Keratinocyte (primary cell): ENCODE data around the gene FDPS. TPM values are rescaled to one million over a fixed set of nuclear protein-coding genes. Genes with fewer than 3 reads are reported as not detected.

Experiments
- DNase-seq: peaks from one replicate; pipeline ENCODE4 v3.0.0-alpha.2; 2011; ENCODE audit warnings: low read depth, missing footprints, low spot score
- FAIRE-seq: peaks from 2 replicates; lab custom pipeline; 2011; peaks lifted over from hg19 to GRCh38; lab: Jason Lieb, UNC
- H2AFZ ChIP-seq: 2 replicates; pipeline ENCODE4 v1.6.0; 2012; ENCODE audit warnings: low read length, control low read depth, inconsistent platforms; ENCODE audit not compliant: control insufficient read depth
- H3K27ac ChIP-seq: 2 replicates; pipeline ENCODE4 v1.5.1; 2011; ENCODE audit warnings: low read length; ENCODE audit not compliant: control insufficient read depth, insufficient read depth
- H3K27me3 ChIP-seq: 3 replicates; pipeline ENCODE4 v1.6.0; 2011; ENCODE audit warnings: low read length; ENCODE audit not compliant: control insufficient read depth, insufficient read depth; ENCODE audit errors: extremely low read depth
- H3K36me3 ChIP-seq, 2 experiments: 2 replicates in 1 of 2; 3 replicates in 1 of 2; pipeline ENCODE4 v1.5.1; 2011; ENCODE audit warnings: low read length in 2 of 2, mild to moderate bottlenecking in 1 of 2; ENCODE audit not compliant: control insufficient read depth in 2 of 2, insufficient read depth in 2 of 2; ENCODE audit errors: extremely low read depth in 1 of 2
- H3K4me1 ChIP-seq: 3 replicates; pipeline ENCODE4 v1.5.1; 2011; ENCODE audit warnings: low read length; ENCODE audit not compliant: control insufficient read depth, insufficient read depth; ENCODE audit errors: extremely low read depth
- H3K4me2 ChIP-seq: 3 replicates; pipeline ENCODE4 v1.6.0; 2011; ENCODE audit warnings: low read depth, low read length; ENCODE audit not compliant: control insufficient read depth, insufficient read depth; ENCODE audit errors: extremely low read depth
- H3K4me3 ChIP-seq, 3 experiments: fragments of 200-600 bp in 1 of 3; sonication (generic) in 1 of 3; 2 replicates in 2 of 3; 3 replicates in 1 of 3; pipeline ENCODE4 v1.5.1; 2011 to 2016; ENCODE audit warnings: low read length in 3 of 3, mild to moderate bottlenecking in 3 of 3, control low read depth in 2 of 3, inconsistent platforms in 1 of 3, low read depth in 1 of 3, mixed read lengths in 1 of 3, mixed run types in 1 of 3, moderate library complexity in 1 of 3; ENCODE audit not compliant: control insufficient read depth in 2 of 3, insufficient read depth in 2 of 3; ENCODE audit errors: extremely low read depth in 1 of 3
- H3K79me2 ChIP-seq: 2 replicates; pipeline ENCODE4 v1.6.0; 2012; ENCODE audit warnings: low read length; ENCODE audit not compliant: control insufficient read depth, insufficient read depth
- H3K9ac ChIP-seq: 3 replicates; pipeline ENCODE4 v1.6.0; 2011; ENCODE audit warnings: low read length; ENCODE audit not compliant: control insufficient read depth, insufficient read depth; ENCODE audit errors: extremely low read depth
- H3K9me1 ChIP-seq: 3 replicates; pipeline ENCODE4 v1.6.0; 2011; ENCODE audit warnings: low read length; ENCODE audit not compliant: control insufficient read depth, insufficient read depth; ENCODE audit errors: extremely low read depth
- H3K9me3 ChIP-seq: 2 replicates; pipeline ENCODE4 v1.5.1; 2012; ENCODE audit warnings: low read depth, low read length; ENCODE audit not compliant: control insufficient read depth
- H4K20me1 ChIP-seq: 3 replicates; pipeline ENCODE4 v1.6.0; 2011; ENCODE audit warnings: low read length; ENCODE audit not compliant: control insufficient read depth, insufficient read depth; ENCODE audit errors: extremely low read depth
- CTCF ChIP-seq, 3 experiments: IDR thresholded peaks in 1 of 3; conservative IDR thresholded peaks in 1 of 3; optimal IDR thresholded peaks in 1 of 3; 2 replicates in 2 of 3; 3 replicates in 1 of 3; pipeline versions ENCODE3 to v1.5.1; 2011; ENCODE audit warnings: low read length in 3 of 3, mild to moderate bottlenecking in 3 of 3, moderate library complexity in 2 of 3, control low read depth in 1 of 3, inconsistent platforms in 1 of 3; ENCODE audit not compliant: insufficient read depth in 2 of 3; ENCODE audit errors: extremely low read depth in 1 of 3
- EZH2 ChIP-seq: IDR thresholded peaks from one replicate; pipeline ENCODE4 v1.6.1; 2012; ENCODE audit warnings: inconsistent platforms, mild to moderate bottlenecking, low read length, moderate library complexity
- dilution Hi-C: fragments of 300-500 bp; cut with MboI; formaldehyde crosslinking; loops from one replicate; pipeline ENCODE4 v1.7.0; 2020; ENCODE audit warnings: low sequenced_read_pairs; ENCODE audit not compliant: extremely low pct_ligation_motif_present
- polyA minus RNA-seq, 3 experiments: library from RNA; depleted of rRNA, polyadenylated mRNA; stranded (reverse); fragments of >200 nt; gene quantifications; 1 replicate in 1 of 3; 2 replicates in 1 of 3; 3 replicates in 1 of 3; pipeline ENCODE4 v1.2.3, GENCODE V29; 2011
- polyA plus RNA-seq, 5 experiments: library from polyadenylated mRNA; depleted of rRNA in 3 of 5; stranded (reverse) in 3 of 5; stranded (forward) in 1 of 5; unstranded in 1 of 5; fragments of >200 nt; gene quantifications; 1 replicate in 1 of 5; 2 replicates in 3 of 5; 3 replicates in 1 of 5; pipeline versions ENCODE4 v1.2.1 to v1.2.3, GENCODE V29; 2011 to 2012; ENCODE audit warnings: missing spikeins in 2 of 5, low read depth in 1 of 5, low replicate concordance in 1 of 5

FDPS gene
- polyA plus RNA-seq (669 to 898 TPM (median 821 TPM) in 3 replicates), polyA minus RNA-seq (315 to 366 TPM (median 363 TPM) in 3 replicates)
- polyA plus RNA-seq (2011; ENCODE audit: low read depth): 124 TPM
- polyA plus RNA-seq (2011; cell fraction: cytosol; rRNA removed): 608 and 610 TPM in 2 replicates
- 923 and 1,085 TPM in 2 replicates for polyA plus RNA-seq (2011; cell fraction: nucleus; rRNA removed)
- 213 and 963 TPM in 2 replicates for polyA plus RNA-seq (2012; ENCODE audit: low replicate concordance)
- 264 TPM for polyA minus RNA-seq (2011; cell fraction: cytosol; rRNA and poly(A)+ RNA removed)
- 237 and 276 TPM in 2 replicates for polyA minus RNA-seq (2011; cell fraction: nucleus; rRNA and poly(A)+ RNA removed)

GRCh38 chr1:155308493-155309422 lies at the start of gene FDPS:
Gene FDPS, plus strand, starts transcription at chr1:155308866. Its CDS starts 924 bp downstream, at chr1:155309790.
- Histone ChIP-seq H3K27me3 (no peaks in the 10 kb centered on the region), H2AFZ (peak within 1 kb of the TSS; percentile 78), H3K4me2 (peak within 1 kb of the TSS; percentile 96), H3K27ac (peak within 1 kb of the TSS; percentile 92), H3K9ac (peak within 1 kb of the TSS; percentile 94), H4K20me1 (peaks cover 9% of the 10 kb centered on the region), H3K9me3 (no peaks in the 10 kb centered on the region), H3K9me1 (no peaks in the 10 kb centered on the region), H3K36me3 (peaks cover 8 to 15% of the 10 kb centered on the region in 2 experiments), H3K4me1 (peaks cover 34% of the 10 kb centered on the region), H3K79me2 (peaks cover 46% of the 10 kb centered on the region), H3K4me3 (peak within 1 kb of the TSS; percentile 89 to 96 (median 92))
- DNase-seq: peak; percentile 94
- peak; percentile 81 for FAIRE-seq
- dilution Hi-C loops: no loop called here
- TF ChIP-seq EZH2 (no peak), CTCF (optimal IDR thresholded peaks at IDR 0.05 in 1 of 3, IDR thresholded peaks at IDR 0.05 in 1 of 3, conservative IDR thresholded peaks at IDR 0.05 in 1 of 3; ENCODE audit: extremely low read depth in 1 of 3, insufficient read depth in 2 of 3, low read length in 3 of 3) (peak in 1 of 3 experiments; percentile 23)

GRCh38 chr1:155260276-155260675 lies 48.4 kb upstream of the FDPS start:
- H3K27ac ChIP-seq: no peak overlapping the region
- dilution Hi-C loops: no loop called here
- no peak overlapping the region for H3K4me2 ChIP-seq
- H3K36me3 ChIP-seq: peaks cover 26 to 35% of the 10 kb centered on the region in 2 experiments
- H3K79me2 ChIP-seq: peaks cover 18% of the 10 kb centered on the region
- H3K9me3 ChIP-seq: no peaks in the 10 kb centered on the region
- no peak for DNase-seq
- H3K4me3 ChIP-seq: no peak overlapping the region
- TF ChIP-seq EZH2: no peak
- TF ChIP-seq CTCF (optimal IDR thresholded peaks at IDR 0.05 in 1 of 3, IDR thresholded peaks at IDR 0.05 in 1 of 3, conservative IDR thresholded peaks at IDR 0.05 in 1 of 3; ENCODE audit: extremely low read depth in 1 of 3, insufficient read depth in 2 of 3, low read length in 3 of 3): no peak
- peaks cover 20% of the 10 kb centered on the region for H3K4me1 ChIP-seq
- H3K9ac ChIP-seq: no peak overlapping the region
- no peaks in the 10 kb centered on the region for H4K20me1 ChIP-seq
- no peaks in the 10 kb centered on the region for H3K9me1 ChIP-seq
- H3K27me3 ChIP-seq: no peaks in the 10 kb centered on the region
- no peak overlapping the region for H2AFZ ChIP-seq
- FAIRE-seq: no peak
